Tibial nerve (tissue), 4 donors: ENCODE results near the gene CAMK2G. TPM values are rescaled to one million over a fixed set of nuclear protein-coding genes. Genes with fewer than 3 reads are reported as not detected.
"Not testable (repeated sequence)": the region's sequence is repeated elsewhere in the genome, so short reads cannot be mapped to it uniquely, and the experiment has no call there.

Experiments
- DNase-seq, 2 donors: peaks; one replicate each; pipeline ENCODE4 v3.0.0-alpha.2; 2019; ENCODE audit warnings: low spot score in 2 of 2
- H3K27ac ChIP-seq, 4 donors: fragments of 200-600 bp; sonication (generic) in 3 of 4; one replicate each; pipeline ENCODE4 v1.5.1; 2017 to 2019; ENCODE audit warnings: mild to moderate bottlenecking in 1 of 4
- H3K27me3 ChIP-seq, 2 donors: fragments of 200-600 bp; sonication (generic) in 1 of 2; one replicate each; pipeline versions ENCODE4 v1.5.1 to v1.6.0; 2017 to 2019
- H3K36me3 ChIP-seq, 3 donors: fragments of 200-600 bp; sonication (generic); one replicate each; pipeline ENCODE4 v1.5.1; 2018 to 2019
- H3K4me1 ChIP-seq, 4 donors: fragments of 200-600 bp; sonication (generic) in 3 of 4; one replicate each; pipeline ENCODE4 v1.5.1; 2017 to 2019
- H3K4me3 ChIP-seq, 4 donors: fragments of 200-600 bp; sonication (generic) in 3 of 4; one replicate each; pipeline ENCODE4 v1.5.1; 2017 to 2019; ENCODE audit warnings: mild to moderate bottlenecking in 1 of 4, moderate library complexity in 1 of 4
- H3K9me3 ChIP-seq, 4 donors: fragments of 200-600 bp; sonication (generic) in 3 of 4; one replicate each; pipeline ENCODE4 v1.5.1; 2017 to 2019
- EP300 ChIP-seq, 2 donors: sonication (generic); formaldehyde crosslinking; IDR thresholded peaks; one replicate each; pipeline ENCODE4 v1.6.1; 2017; ENCODE audit warnings: antibody characterized with exemption in 2 of 2, mild to moderate bottlenecking in 1 of 2
- POLR2A ChIP-seq, 2 donors: fragments of 450-650 bp; IDR thresholded peaks; one replicate each; pipeline ENCODE4 v1.6.1; 2017; ENCODE audit warnings: antibody characterized with exemption in 2 of 2, mild to moderate bottlenecking in 2 of 2, moderate library complexity in 2 of 2
- WGBS, 2 donors: methylation state at CpG; one replicate each; pipeline ENCODE4 v1.1.5; 2018; 5-methylcytosine and 5-hydroxymethylcytosine counted together
- total RNA-seq, 4 donors: library from RNA; depleted of rRNA; stranded (reverse); fragments of >200 nt; gene quantifications; one replicate each; pipeline ENCODE4 v1.1.0, GENCODE V29; 2016
- TF ChIP-seq, protein P1 (sequence below), 5 experiments: fragments of 200-600 bp in 3 of 5; fragments of 450-650 bp in 2 of 5; sonication (generic) in 3 of 5; IDR thresholded peaks; one replicate each; pipeline ENCODE4 v1.5.1; 2016 to 2019; ENCODE audit warnings: antibody characterized with exemption in 5 of 5, mild to moderate bottlenecking in 3 of 5, moderate library complexity in 2 of 5

The CAMK2G gene
- total RNA-seq, 4 donors from 2014 or later = 26.4 to 43.5 (median 35.1) TPM

DNA sequence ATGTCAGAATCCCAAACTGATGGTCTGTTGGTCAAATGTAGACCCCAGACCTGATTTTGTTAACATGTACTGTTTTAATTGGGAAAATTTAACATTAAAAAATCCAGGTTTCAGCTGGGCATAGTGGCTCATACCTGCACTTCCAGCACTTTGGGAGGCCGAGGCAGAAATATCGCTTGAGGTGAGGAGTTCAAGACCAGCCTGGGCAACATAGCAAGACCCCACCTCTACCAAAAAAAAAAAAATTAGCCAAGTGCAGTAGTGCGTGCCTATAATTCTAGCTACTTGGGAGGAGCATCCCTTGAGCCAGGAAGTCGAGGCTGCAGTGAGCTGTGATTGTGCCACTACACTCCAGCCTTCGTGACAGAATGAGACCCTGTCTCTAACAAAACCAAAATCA lies 15.9 kb upstream of the CAMK2G start:
- H3K4me1 ChIP-seq = peaks cover 0 to 49% (median 30%) of the 10 kb centered on the region in 4 donors
- no peaks in the 10 kb centered on the region for H3K9me3 ChIP-seq
- H3K27me3 ChIP-seq = no peaks in the 10 kb centered on the region
- no peak overlapping the region for H3K27ac ChIP-seq
- H3K36me3 ChIP-seq = no peaks in the 10 kb centered on the region
- 90 to 95% methylated on average over 5 of the region's 5 CpGs for WGBS, 2 donors
- no peak for DNase-seq
- no peak for TF ChIP-seq POLR2A (IDR thresholded peaks at IDR 0.05)
- no peak for TF ChIP-seq EP300 (IDR thresholded peaks at IDR 0.05)
- TF ChIP-seq, protein P1, sequence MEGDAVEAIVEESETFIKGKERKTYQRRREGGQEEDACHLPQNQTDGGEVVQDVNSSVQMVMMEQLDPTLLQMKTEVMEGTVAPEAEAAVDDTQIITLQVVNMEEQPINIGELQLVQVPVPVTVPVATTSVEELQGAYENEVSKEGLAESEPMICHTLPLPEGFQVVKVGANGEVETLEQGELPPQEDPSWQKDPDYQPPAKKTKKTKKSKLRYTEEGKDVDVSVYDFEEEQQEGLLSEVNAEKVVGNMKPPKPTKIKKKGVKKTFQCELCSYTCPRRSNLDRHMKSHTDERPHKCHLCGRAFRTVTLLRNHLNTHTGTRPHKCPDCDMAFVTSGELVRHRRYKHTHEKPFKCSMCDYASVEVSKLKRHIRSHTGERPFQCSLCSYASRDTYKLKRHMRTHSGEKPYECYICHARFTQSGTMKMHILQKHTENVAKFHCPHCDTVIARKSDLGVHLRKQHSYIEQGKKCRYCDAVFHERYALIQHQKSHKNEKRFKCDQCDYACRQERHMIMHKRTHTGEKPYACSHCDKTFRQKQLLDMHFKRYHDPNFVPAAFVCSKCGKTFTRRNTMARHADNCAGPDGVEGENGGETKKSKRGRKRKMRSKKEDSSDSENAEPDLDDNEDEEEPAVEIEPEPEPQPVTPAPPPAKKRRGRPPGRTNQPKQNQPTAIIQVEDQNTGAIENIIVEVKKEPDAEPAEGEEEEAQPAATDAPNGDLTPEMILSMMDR (IDR thresholded peaks at IDR 0.05) = no peak
- no peak overlapping the region for H3K4me3 ChIP-seq

DNA sequence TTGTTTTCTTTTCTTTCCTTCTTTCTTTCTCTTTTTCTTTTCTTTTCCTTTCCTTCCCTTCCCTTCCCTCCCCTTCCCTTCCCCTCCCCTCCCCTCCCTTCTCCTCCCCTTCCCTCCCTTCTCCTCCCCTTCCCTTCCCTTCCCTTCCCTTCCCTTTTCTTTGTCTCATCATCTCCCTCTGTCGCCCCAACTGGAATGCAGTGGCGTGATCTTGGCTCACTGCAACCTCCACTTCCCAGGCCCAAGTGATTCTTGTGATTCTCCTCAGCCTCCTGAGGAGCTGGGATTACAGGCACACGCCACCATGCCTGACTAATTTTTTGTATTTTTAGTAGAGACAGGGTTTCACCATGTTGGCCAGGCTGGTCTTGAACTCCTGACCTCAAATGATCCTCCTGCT lies 15.1 kb upstream of the CAMK2G start:
- not testable (repeated sequence) for H3K4me3 ChIP-seq, H3K9me3 ChIP-seq, H3K36me3 ChIP-seq, H3K27me3 ChIP-seq, DNase-seq
- WGBS, 2 donors = 65 to 75% methylated on average over 3 of the region's 3 CpGs
- peak overlapping the region in 2 of 4 donors; percentile 76 to 88 for H3K27ac ChIP-seq
- peaks cover 0 to 49% (median 30%) of the 10 kb centered on the region in 4 donors for H3K4me1 ChIP-seq

DNA sequence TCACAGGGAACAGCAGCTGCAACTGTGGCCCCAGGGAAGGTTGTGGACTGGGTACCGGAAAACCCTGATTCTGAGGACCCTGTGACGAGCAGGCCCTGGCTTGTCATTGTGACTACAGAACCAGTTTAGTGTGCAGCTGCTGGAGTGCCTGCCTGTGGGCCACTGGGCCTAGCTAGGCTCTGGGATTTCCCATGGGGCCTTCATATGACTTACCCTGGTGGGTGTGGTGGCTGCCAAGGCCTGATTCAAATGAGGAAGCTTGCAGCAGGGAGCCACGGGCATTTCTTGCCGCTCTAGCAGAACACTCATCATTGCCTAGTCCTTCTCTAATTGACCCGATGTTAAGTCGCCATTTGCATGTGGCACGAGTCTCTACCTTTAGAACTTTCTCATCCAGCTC lies 14.7 kb upstream of the CAMK2G start:
- peak in 1 of 2 donors; percentile 37 for DNase-seq
- peak in 1 of 2 donors; percentile 15 for TF ChIP-seq EP300 (IDR thresholded peaks at IDR 0.05)
- TF ChIP-seq, protein P1 (IDR thresholded peaks at IDR 0.05) = no peak
- peaks cover 0 to 49% (median 30%) of the 10 kb centered on the region in 4 donors for H3K4me1 ChIP-seq
- H3K27ac ChIP-seq = peak overlapping the region in 3 of 4 donors; percentile 66 to 88 (median 76)
- no peak overlapping the region for H3K4me3 ChIP-seq
- H3K9me3 ChIP-seq = no peaks in the 10 kb centered on the region
- no peaks in the 10 kb centered on the region for H3K27me3 ChIP-seq
- H3K36me3 ChIP-seq = no peaks in the 10 kb centered on the region
- 61 to 68% methylated on average over 7 of the region's 7 CpGs for whole genome bisulfite sequencing, 2 donors

DNA sequence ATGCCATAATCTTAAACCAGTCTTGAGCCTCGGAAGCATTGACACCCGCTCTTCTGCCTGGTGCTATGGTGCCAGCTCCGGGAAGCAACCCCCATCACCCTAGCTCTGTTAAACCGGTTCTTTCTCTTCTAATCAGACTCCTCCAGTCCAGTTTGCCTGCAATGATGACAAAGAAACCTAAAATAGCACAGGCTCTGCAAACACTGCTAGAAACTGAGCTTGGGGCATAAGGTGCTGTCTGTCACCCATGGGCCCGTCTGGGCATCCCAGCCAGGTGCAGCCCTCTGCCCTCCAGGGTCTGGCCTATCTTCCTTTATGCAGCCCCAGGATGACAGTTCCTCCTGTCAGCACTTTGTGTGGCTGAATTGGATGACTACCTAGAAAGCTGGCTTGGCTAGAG lies 14.2 kb upstream of the CAMK2G start:
- no peaks in the 10 kb centered on the region for H3K9me3 ChIP-seq
- H3K4me1 ChIP-seq = peaks cover 0 to 48% (median 30%) of the 10 kb centered on the region in 4 donors
- no peaks in the 10 kb centered on the region for H3K27me3 ChIP-seq
- DNase-seq = no peak
- H3K36me3 ChIP-seq = no peaks in the 10 kb centered on the region
- H3K27ac ChIP-seq = peak overlapping the region in 3 of 4 donors; percentile 66 to 88 (median 76)
- no peak overlapping the region for H3K4me3 ChIP-seq
- TF ChIP-seq, protein P1 (IDR thresholded peaks at IDR 0.05) = no peak
- TF ChIP-seq EP300 (IDR thresholded peaks at IDR 0.05) (no peak), POLR2A (IDR thresholded peaks at IDR 0.05) (no peak)
- 57 to 62% methylated on average over 5 of the region's 5 CpGs for WGBS, 2 donors

DNA sequence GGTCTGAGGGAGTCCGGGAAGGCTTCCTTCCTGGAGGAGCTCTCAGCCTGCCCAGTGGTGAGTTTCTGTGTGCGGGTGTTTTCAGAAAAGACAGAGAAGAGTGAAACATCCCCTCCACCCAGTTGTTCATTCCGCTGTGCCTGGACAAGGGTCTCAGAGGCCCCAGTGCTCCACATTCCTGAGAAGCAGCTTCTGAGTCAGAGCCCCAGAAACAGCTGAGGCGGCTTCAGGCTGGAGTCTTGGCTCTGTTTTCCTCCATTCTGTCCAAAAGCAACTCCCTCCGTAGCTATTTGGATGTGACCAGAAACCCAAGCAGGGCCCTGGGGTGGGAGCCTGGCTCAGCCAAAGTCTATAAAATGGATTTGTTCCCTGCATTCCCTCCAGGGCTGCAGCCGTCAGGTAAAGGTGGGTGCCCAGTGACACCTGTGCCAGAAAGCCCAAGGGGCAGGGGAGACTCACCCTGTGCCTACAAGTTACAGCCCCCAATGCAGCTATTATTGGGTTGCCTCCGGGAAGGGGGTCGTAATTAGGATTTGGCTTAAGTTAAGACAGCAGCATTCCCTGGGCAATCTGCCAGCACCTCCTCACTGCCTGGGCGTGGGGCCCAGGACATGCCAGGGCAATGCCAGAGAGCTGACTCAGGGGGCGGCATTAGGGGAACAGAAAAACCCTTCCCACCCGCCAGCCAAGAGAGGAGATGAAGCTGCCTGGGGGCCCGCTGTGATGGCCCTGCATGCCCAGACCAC lies 13.1 kb upstream of the CAMK2G start:
- Histone ChIP-seq H3K36me3 (no peaks in the 10 kb centered on the region), H3K4me1 (peaks cover 0 to 38% (median 30%) of the 10 kb centered on the region in 4 donors), H3K27me3 (no peaks in the 10 kb centered on the region), H3K9me3 (no peaks in the 10 kb centered on the region), H3K4me3 (peak overlapping the region in 1 of 4 donors; percentile 13), H3K27ac (peak overlapping the region; percentile 32 to 88 (median 71))
- DNase-seq = peak; percentile 52 to 57
- TF ChIP-seq EP300 (IDR thresholded peaks at IDR 0.05) (peak in 1 of 2 donors; percentile 20), POLR2A (IDR thresholded peaks at IDR 0.05) (no peak)
- WGBS, 2 donors = 11 to 15% methylated on average over 11 to 12 of the region's 12 CpGs

DNA sequence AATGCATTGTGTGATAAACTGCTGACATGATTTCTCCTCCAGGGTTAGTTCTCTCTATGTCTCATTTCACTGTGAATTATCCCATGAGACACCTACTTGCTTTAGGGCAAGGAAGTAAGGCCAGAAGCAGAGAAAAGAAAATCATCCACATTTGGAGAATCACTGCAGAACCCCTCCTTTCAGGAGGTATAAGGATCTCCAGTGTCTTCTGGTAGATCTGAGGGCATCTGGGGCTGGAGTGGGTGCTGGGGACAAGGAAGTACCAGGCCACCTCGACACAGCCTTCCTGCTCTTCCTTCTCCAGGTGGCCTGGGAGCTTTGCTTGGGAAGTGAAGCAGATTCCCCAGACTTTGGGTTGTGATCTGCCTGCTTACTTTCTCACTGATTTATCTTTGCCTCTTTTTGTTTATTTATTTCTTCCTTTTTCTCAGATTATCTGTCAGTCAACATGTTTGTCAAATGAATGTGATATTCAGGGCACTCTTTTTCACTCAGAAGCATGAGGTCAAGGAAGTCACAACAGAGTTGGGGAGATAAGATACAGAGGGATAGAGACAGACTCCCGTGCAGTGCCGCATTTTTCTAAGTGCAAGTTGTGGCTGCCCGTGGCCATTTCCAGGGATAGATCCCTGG lies 12.4 kb upstream of the CAMK2G start:
- H3K4me1 ChIP-seq = peaks cover 0 to 34% (median 30%) of the 10 kb centered on the region in 4 donors
- TF ChIP-seq EP300 (IDR thresholded peaks at IDR 0.05) (no peak), POLR2A (IDR thresholded peaks at IDR 0.05) (no peak)
- TF ChIP-seq, protein P1 (IDR thresholded peaks at IDR 0.05) = no peak
- no peaks in the 10 kb centered on the region for H3K27me3 ChIP-seq
- no peak for DNase-seq
- no peaks in the 10 kb centered on the region for H3K9me3 ChIP-seq
- H3K36me3 ChIP-seq = no peaks in the 10 kb centered on the region
- WGBS, 2 donors = 3 to 8% methylated on average over 4 of the region's 4 CpGs
- no peak overlapping the region for H3K4me3 ChIP-seq
- peak overlapping the region; percentile 17 to 88 (median 71) for H3K27ac ChIP-seq
